NCI-H2196 (cell line): ENCODE data around the gene GRIK3.
"Not testable (repeated sequence)": the region's sequence is repeated elsewhere in the genome, so short reads cannot be mapped to it uniquely, and the experiment has no call there.

ENCODE experiments used
- DNase-seq: peaks from one replicate; lab custom pipeline; 2025; ENCODE audit not compliant: unreplicated experiment; lab: John Stamatoyannopoulos, UW

The GRIK3 gene

DNA sequence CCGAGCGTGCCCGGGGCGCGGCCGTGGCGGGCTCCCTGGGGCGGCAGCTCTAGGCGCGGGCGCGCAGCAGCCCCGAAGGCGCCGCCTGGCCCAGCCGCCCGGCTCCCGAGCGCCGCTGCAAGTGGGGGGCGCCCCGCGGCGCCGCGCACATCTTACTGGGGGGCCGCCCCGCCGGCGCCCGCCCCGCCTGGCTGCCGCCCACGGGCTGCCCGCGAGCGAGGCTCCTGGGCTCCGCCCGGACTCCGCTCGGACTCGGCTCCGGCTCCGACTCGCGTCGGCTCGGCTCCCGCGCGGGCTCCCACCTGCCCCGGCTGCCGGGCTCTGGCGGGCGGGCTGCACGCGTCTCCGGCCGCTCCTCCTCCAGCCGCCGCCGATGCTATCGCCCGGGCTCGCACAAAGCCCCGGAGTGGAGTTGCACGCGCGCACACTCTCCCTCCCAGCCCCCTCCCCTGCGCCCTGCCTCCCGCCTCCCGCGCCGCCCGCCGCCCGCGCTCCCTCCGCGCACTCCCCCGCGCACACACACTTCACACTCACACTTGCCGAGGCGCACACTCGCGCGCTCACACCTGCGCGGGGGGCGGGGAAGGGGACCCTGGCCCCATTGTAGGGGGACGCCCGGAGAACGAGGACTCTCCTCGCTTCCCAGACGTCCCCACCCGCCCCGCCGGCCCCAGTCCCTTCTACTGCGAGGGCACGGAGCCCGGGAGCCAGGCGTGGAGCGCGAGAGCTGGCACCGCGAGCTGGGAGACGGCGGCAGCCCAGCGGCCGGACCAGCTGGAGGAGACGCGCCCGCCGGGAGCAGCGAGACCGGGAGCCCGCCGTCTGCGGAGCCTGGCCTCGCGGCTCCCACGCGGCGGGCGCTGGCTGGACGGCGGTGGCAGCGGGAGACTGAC lies at the start of gene GRIK3:
GRIK3 (minus strand) TSS at position 395 of the 893 bp plus-strand sequence. CDS start 407 bp downstream, outside the sequence.
- peak; percentile 53 for DNase-seq

DNA sequence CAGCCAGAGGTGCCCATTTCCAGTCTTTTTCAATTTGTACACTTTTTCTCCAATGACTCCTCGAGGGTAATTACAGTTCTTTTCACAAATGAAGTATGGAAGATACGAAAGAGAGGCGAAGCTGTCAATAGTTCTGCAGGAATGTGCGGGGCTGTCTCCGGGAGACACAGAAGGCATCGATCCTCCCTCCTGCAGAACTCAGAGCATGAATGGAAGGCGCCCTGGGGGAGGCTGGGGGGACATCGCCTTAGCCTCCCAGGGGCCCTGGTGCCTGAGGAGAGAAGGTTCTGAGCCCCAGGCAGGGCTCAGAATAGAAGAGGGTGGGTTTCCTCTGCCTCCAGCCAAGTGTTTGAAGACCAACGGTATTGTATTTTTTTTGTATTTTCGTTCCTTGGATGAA lies 49.7 kb upstream of the GRIK3 start:
- no peak for DNase-seq

DNA sequence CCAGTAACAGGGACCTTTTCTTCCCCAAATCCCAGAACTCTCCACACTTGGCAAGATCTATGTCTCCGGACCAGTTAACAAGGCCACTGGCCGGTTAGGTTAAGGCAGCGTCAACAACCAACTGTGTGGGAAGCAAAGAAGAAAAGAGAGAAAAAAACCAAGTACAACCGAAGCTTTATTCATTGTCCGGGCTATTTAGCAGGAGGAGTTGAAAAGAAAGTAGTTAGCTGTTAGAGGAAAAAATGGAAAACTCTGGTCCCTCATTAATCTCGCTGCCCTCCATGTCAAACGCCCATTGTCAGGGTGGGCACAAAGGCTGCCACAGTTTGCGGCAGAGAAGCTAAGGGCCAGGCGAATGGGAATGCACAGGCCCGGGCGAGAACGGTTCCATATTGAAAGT lies 49.3 kb upstream of the GRIK3 start:
- DNase-seq: no peak

DNA sequence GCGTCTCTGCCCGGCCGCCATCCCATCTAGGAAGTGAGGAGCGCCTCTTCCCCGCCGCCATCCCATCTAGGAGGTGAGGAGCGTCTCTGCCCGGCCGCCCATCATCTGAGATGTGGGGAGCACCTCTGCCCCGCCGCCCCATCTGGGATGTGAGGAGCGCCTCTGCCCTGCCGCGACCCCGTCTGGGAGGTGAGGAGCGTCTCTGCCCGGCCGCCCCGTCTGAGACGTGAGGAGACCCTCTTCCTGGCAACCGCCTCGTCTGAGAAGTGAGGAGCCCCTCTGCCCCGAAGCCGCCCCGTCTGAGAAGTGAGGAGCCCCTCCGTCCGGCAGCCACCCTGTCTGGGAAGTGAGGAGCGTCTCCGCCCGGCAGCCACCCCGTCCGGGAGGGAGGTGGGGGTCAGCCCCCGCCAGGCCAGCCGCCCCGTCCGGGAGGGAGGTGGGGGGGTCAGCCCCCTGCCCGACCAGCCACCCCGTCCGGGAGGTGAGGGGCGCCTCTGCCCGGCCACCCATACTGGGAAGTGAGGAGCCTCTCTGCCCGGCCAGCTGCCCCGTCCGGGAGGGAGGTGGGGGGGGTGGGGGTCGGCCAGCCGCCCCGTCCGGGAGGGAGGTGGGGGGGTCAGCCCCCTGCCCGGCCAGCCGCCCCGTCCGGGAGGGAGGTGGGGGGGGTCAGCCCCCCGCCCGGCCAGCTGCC lies 46.1 kb upstream of the GRIK3 start:
- not testable (repeated sequence) for DNase-seq

DNA sequence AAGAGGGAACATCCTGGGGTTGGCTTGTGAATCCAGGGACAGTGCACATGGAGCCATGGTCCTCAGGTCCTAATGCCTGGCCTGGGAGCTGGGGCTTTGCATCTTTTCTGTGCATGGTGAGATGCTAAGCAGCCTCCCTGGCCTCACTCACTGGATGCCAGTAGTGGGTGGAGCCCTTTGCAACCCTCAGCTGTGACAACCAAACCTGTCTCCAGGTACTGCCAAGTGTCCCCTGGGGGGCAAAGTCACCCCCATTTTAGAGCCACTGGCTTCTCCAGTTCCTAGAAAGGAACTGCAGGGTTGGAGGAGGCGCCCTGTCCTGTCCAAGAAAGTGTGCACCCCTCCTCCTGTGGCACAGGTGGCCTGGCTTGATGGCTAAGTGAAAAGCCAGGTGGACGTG lies 44.6 kb upstream of the GRIK3 start:
- no peak for DNase-seq

DNA sequence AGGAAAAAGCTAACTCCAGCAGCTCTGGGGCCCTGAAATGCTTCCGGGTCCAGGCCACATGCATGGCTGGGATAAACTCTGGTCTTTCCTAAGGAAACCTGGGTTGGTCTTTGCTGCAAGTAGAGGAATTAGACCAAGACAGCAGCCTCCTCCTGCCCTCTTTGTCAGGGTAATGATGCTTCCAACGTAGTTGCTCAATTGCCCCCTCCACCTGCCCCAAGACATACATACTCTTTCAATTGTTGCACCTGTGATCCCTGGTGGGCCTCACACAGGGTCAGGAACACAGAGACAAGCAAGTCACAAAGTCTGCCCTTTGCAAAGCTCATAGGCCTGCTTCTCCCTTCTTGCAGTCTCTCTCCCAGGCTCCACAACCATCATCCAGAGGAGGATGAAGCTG lies 41.9 kb upstream of the GRIK3 start:
- DNase-seq: no peak

DNA sequence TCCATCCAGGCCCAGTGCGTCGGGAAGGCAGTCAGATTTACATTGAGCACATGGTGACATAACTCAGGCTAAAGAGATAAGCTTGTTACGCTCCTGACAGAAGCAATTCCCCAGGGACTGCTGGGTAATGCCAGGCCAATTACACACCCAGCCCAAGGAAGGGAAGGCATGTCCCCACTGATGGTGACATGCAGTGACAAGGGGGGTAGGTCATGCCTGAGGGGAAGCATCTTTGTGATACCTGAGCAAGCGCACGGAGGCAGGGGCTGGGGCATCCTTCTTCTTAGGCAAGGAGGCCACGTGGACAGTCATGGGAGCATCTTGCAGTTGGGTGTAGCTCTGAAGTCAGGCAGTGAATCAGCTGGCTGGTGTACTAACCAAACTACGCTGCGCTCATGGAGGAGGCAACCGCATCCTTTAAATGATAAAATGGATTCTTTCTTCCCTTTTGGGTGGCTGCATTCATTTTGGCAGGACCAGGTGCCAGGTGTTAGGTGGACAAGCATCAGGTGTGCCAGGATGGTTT lies 39.6 kb upstream of the GRIK3 start:
- DNase-seq: peak; percentile 52

DNA sequence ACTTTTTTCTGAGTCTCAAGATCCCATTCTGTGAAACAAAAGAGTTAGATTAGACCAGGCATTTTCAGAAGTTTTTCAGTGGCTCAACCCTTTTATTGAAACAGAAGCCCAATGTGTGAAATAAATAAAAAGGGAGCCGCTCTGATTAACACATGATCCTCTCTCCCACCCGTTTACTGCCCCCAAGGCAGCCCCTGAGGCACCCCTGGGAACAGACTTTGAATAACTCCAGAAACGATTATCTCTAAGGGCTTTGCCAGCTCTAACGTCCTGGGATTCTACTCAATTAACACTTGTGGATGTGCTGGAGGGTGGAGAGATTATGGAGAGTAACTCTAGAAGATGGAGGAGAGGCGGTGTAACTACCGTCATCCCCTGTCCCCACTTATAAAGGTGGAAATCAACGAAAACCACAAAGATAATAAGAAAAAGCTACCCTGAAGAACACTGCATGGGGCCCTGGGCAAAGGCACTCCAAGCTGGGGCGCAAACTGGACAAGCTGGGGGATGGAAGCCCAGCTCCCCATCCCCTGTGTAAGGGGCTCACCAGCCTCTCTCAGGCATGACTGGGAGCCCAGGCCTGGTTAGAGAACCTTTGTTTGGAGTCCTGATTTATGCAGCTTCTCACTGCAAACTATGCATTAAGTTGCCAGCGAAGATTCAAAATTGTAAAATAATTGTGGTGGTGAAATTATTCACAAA lies 39.0 kb upstream of the GRIK3 start:
- DNase-seq: no peak

DNA sequence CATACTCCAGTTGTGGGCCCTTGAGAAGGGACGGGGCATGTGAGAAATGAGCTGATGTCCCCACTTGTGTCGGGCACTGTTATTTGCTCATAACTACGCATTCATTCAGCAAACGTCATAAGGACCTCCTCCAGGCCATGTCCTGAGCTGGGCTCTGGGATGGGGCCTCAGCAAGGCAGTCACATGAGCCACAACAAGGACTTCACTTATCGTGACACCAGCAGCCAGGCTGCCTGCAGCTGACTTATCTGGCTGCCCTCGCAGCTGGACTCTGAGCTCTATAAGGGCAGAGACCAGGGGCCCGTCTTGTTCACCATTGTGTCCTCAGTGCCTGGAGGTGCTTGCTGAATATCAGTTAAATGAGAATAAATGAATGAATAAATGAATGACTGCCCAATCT lies 37.5 kb upstream of the GRIK3 start:
- no peak for DNase-seq

DNA sequence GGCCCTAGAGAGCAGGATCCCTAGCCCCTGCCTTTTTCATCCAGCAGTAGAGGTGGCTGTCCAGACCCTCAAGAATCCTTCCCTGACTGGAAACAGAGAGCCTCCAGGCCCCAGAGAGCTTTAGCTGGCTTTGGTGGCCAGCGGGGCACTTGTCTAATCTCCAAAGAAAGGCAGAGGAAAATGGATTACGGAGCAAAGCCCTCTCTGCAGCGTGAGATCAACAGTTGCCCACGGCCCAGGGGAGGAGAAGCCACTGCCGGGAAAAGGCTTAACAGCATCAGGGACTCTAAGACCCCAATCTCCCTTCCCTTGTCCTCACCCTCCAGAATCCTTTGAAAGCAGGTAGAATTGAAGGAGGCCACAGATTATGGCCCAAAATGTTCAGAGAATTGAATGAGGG lies 35.8 kb upstream of the GRIK3 start:
- DNase-seq: no peak

DNA sequence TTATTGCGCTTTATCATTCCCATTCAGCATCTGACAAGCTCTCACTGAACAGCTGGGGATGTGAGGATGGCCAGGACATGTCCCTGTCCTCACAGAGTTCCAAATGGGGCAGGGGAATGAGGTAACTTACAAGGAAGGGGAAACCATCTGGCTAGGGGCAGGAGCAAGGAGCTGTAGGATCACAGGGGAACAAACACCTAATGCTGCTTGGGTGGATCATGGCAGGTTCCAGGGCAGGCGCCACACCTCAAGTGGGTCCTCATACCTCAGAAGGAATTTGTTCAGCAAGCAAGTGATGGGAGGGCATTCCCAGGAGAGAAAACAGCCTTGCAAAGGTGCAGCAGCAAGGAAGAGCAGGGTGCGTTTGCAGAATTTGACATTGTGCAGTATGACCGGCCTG lies 35.1 kb upstream of the GRIK3 start:
- DNase-seq: no peak

DNA sequence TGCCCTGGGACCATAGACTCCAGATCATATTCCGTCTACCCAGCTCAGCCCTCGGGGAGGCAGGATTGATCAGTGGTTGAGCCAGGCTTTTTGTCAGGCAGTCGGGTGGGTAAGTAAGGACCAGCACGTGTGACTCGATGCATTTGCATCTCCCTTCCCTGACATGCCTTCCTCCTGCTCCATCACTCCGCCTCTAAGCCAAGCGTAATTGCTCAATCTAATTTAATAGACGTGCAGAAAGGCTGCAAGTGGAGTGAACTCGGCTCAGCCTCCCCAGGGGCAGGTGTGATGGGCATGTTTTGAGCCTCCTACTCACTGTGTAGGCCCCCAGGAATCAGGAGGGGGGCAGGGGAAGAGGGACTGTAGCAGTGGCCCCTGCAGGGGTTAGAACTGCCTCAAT lies 34.6 kb upstream of the GRIK3 start:
- no peak for DNase-seq

DNA sequence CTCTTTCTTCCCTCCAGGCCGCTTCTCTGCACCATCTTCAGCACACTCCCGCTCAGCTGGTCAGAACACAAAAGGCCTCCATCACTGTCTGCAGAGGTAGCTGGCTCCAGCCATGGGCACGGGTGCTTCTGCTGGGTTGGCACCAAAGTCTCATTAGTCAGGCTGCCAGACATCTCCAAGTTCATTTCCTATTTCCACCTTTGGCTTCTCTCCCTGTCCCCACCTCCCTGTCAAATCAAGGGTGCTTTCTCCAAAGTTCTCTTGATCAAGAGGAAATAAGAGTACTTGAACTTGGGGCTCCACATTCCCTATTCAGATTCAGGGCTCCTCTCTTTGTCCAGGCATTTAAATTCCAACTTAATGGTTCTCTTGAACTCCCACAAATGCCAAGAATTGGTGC lies 33.9 kb upstream of the GRIK3 start:
- DNase-seq: no peak

DNA sequence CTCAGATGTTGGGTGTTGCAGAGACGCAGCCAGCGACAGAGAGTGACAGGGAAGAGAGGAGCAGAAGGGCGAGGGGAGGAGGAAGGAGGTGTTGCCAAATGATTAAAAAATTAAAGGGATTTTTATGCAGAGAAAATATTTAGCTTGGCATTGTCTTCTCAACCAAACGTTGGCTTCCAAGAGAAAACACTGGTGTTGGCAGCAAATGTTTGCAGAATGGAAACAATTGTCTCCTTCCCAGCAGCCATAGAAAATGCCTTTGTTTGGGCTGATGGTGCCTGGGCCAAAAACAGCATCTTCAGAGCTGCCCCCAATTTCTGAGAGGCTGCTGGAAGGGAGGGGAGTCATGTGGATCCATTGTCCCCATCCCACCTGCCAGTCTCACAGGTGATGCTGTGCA lies 29.7 kb upstream of the GRIK3 start:
- peak; percentile 73 for DNase-seq

DNA sequence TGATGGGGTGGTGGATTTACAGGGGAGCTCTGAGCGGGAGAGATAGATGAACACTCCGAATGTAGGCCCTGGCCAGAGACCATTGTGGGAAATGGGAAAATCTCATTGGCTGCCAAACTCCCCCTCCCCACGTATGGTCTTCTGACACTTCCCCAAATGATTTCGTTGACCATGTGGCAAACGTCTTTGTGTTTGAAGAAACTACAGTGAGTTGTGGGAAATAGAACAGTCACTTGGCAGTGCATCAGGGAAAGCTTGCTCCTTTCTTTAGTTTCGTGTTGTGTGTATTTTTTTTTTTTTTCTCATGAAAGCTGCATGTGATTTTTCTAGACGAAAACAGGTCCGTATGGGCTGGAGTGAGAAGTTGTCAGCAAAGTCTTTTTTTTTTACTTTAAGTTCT lies 25.0 kb upstream of the GRIK3 start:
- no peak for DNase-seq

DNA sequence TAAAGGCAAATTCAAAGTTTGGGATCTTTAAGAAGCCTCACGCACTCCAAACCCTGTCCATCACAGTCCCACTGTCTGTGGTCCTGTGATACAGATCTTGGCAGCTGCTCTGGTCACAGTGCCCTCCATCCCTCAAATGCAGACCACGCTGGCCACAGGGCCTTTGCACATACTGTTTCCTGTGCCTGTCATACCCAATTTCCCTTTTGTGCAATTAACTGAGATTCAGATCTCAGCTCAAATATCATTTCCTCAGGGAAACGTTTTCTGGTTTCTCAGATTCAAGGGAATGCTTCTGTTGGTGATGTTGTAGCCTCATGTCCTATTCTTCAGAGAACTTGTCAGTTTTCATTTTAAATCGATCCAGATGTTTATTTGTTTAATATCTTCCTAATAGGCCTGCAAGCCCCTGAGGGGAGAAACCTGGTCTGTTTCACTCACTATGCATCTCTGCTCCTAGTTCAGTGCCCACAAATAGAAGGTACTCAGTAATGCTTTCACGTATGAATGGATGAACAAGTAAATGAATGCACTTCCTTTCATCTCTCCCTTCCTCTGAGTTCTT lies 24.2 kb upstream of the GRIK3 start:
- no peak for DNase-seq

DNA sequence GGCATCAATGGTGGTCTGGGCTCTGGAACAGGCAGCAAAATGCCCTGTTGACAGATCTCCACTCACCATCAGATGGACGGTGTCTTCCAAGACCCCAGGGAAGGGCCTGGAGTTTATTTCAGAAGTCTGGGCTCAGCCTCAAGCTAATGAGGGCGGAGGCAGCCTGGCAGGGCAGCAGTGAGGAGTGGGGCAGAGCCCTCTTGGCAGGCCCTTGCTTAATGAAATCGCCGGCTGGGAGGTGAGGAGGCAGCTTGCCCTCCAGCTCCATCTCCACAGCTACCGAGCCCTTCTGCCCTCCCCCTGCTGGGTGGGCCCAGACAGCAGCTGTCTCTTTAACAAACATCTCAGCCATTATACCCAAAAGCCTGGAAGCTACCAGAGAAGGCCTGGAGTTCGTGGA lies 22.0 kb upstream of the GRIK3 start:
- peak; percentile 50 for DNase-seq

DNA sequence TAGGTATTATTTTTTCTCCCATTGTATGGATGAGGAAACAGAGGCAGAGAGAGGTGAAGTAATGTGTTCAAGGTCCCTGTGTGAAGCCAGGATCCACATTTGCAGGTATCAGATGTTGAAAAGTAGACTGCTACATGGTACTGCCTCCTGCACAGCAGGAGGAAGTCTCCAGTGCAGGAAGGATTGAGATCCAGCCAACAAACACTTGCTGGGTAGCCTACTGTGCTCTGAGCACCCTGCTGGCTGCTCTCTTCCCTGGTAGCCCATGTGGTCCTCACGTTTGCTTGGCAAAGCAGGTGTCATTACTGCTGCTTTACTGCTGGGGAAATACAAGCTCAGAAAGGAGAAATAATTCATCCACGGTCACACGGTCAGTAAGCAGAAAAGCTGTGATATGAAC lies 21.3 kb upstream of the GRIK3 start:
- peak; percentile 69 for DNase-seq

DNA sequence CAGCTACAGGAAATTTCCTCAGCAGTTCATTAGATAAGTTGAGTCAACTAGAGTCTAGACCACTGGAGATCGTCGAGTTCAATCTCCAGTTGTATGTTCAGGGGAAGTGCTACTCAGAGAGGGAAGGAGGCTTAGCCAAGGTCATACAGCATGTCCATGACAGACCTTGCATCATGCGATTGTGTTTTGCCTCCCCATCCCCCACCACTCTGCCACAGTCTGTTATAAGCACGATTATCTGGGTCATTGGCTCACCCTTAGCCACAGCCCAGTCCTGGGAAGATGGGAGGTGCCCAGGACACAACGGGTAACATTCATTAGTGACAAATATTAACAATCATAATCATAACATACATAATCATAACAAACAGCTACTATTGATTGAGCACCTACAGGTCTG lies 18.9 kb upstream of the GRIK3 start:
- no peak for DNase-seq

DNA sequence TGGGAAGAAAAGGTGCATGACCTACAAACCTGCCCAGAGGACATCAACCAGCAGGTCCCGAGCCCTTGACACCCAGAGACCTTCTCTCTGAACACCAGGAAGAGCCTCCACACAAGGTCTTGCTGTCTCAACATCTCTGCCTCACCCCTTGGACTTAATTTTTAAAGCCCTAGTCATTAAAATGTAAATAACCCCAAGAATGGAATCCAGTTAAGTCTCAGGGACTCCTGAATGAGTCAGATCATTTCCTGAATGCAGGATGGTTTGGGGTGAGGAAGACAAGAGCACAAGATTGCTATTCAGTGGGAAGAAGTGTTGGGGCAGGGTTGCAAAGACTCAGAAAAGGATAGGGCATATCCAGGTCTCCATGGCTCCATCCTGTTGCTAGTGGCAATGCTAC lies 17.8 kb upstream of the GRIK3 start:
- no peak for DNase-seq

DNA sequence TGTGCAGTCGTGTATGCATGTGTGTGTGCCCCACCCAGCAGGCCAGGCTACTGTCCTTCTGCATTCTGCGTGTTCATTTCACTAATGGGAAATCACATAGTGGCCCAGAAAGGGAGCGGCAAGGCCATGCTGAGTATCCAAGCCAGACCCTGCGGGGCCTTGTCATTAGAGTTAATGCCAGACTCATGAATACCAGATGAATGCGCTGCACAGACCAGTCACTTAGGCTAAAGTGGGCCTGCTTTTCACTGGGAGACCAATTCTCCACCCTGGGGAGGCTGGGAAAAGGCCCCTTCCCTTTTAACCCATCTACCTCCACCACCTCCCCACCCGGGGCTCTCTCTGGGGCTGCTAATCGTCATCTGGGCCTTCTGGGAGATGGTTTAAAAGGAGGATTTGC lies 17.0 kb upstream of the GRIK3 start:
- DNase-seq: no peak
